ENCODE measurements around the gene ID2. TPM values are rescaled to one million over a fixed set of nuclear protein-coding genes. Genes with fewer than 3 reads are reported as not detected.

Gene ID2
- total and polyA plus RNA-seq, 2 experiments from 2014 or later: 468 to 668 TPM

GRCh38 chr2:8667896-8668512 is 13.9 kb upstream of the ID2 start:
- Histone ChIP-seq H3F3A (ENCODE audit: insufficient read depth) (peaks cover 23% of the 10 kb centered on the region), H3K9me2 (ENCODE audit: insufficient read depth) (peaks cover 6% of the 10 kb centered on the region; the same call in 1 of the 2 replicates), H3K79me2 (ENCODE audit: insufficient read depth) (no peaks in the 10 kb centered on the region), H3K36me3 (ENCODE audit: low read depth) (no peaks in the 10 kb centered on the region), H3K9me3 (ENCODE audit: low read depth) (no peaks in the 10 kb centered on the region), H3K9ac (no peak overlapping the region), H3K27ac (no peak overlapping the region), H3K27me3 (replicated peaks; ENCODE audit: insufficient read depth) (no peaks in the 10 kb centered on the region), H3K4me3 (no peak overlapping the region), H3K4me1 (ENCODE audit: insufficient read depth) (peaks cover 17% of the 10 kb centered on the region), H2AFZ (no peak overlapping the region), H3K4me2 (ENCODE audit: unreplicated experiment) (no peak overlapping the region), H4K20me1 (ENCODE audit: insufficient read depth) (no peaks in the 10 kb centered on the region)
- WGBS, 2 experiments (ENCODE audit: low coverage in 1 of 2, low lambda C conversion rate in 2 of 2, missing lambda C conversion rate in 2 of 2): 86 to 95% methylated on average over 6 of the region's 6 CpGs
- DNase-seq: no peak
- no peak for TF ChIP-seq EZH2 (IDR thresholded peaks at IDR 0.05; ENCODE audit: insufficient read depth, poor library complexity, severe bottlenecking)
- no peak for TF ChIP-seq EZH2phosphoT487 (IDR thresholded peaks at IDR 0.05; ENCODE audit: insufficient read depth, low read depth)
- in situ Hi-C loops (cut with MboI): no loop called here

- no peaks in the 10 kb centered on the region for H3K9me3 ChIP-seq (ENCODE audit: low read depth)
- DNase-seq: peak; percentile 93
- no peaks in the 10 kb centered on the region for H3K36me3 ChIP-seq (ENCODE audit: low read depth)
- no peaks in the 10 kb centered on the region for H3K79me2 ChIP-seq (ENCODE audit: insufficient read depth)
- peaks cover 15% of the 10 kb centered on the region for H3K4me1 ChIP-seq (ENCODE audit: insufficient read depth)
- peak overlapping the region; percentile 47 for H3K4me2 ChIP-seq (ENCODE audit: unreplicated experiment)
- H4K20me1 ChIP-seq (ENCODE audit: insufficient read depth): no peaks in the 10 kb centered on the region
- peak overlapping the region; percentile 89 for H3K27ac ChIP-seq
- H3K9ac ChIP-seq: peak overlapping the region; percentile 61
- 1 to 6% methylated on average over 3 of the region's 3 CpGs for WGBS, 2 experiments (ENCODE audit: low coverage in 1 of 2, low lambda C conversion rate in 2 of 2, missing lambda C conversion rate in 2 of 2)
- H3F3A ChIP-seq (ENCODE audit: insufficient read depth): peaks cover 20% of the 10 kb centered on the region
- H3K9me2 ChIP-seq (ENCODE audit: insufficient read depth): peaks cover 6% of the 10 kb centered on the region; the same call in 1 of the 2 replicates
- no peak for TF ChIP-seq EZH2 (IDR thresholded peaks at IDR 0.05; ENCODE audit: insufficient read depth, poor library complexity, severe bottlenecking)
- TF ChIP-seq EZH2phosphoT487 (IDR thresholded peaks at IDR 0.05; ENCODE audit: insufficient read depth, low read depth): peak; percentile 82; the same call in 1 of the 2 replicates
- no peaks in the 10 kb centered on the region for H3K27me3 ChIP-seq (replicated peaks; ENCODE audit: insufficient read depth)
- no peak overlapping the region for H2AFZ ChIP-seq
- H3K4me3 ChIP-seq: 0 out of 2 replicates have a peak overlapping the region, but pooled peaks have one; percentile 30
- in situ Hi-C loops (cut with MboI): no loop called here
These were observed 12.6 kb upstream of the ID2 start for GRCh38 chr2:8669157-8669817.

- no peak overlapping the region for H2AFZ ChIP-seq
- H3K79me2 ChIP-seq (ENCODE audit: insufficient read depth): no peaks in the 10 kb centered on the region
- peaks cover 20% of the 10 kb centered on the region for H3F3A ChIP-seq (ENCODE audit: insufficient read depth)
- WGBS, 2 experiments (ENCODE audit: low coverage in 1 of 2, low lambda C conversion rate in 2 of 2, missing lambda C conversion rate in 2 of 2): 90 to 93% methylated on average over 7 of the region's 7 CpGs
- H3K27me3 ChIP-seq (replicated peaks; ENCODE audit: insufficient read depth): no peaks in the 10 kb centered on the region
- H3K9ac ChIP-seq: no peak overlapping the region
- H3K27ac ChIP-seq: no peak overlapping the region
- no peaks in the 10 kb centered on the region for H3K36me3 ChIP-seq (ENCODE audit: low read depth)
- no peak overlapping the region for H3K4me2 ChIP-seq (ENCODE audit: unreplicated experiment)
- peaks cover 16% of the 10 kb centered on the region for H3K4me1 ChIP-seq (ENCODE audit: insufficient read depth)
- TF ChIP-seq EZH2phosphoT487 (IDR thresholded peaks at IDR 0.05; ENCODE audit: insufficient read depth, low read depth): no peak
- TF ChIP-seq EZH2 (IDR thresholded peaks at IDR 0.05; ENCODE audit: insufficient read depth, poor library complexity, severe bottlenecking): no peak
- DNase-seq: no peak
- peaks cover 6% of the 10 kb centered on the region; the same call in 1 of the 2 replicates for H3K9me2 ChIP-seq (ENCODE audit: insufficient read depth)
- no peaks in the 10 kb centered on the region for H3K9me3 ChIP-seq (ENCODE audit: low read depth)
- in situ Hi-C loops (cut with MboI): no loop called here
- H3K4me3 ChIP-seq: no peak overlapping the region
- H4K20me1 ChIP-seq (ENCODE audit: insufficient read depth): no peaks in the 10 kb centered on the region
These were observed 11.3 kb upstream of the ID2 start for GRCh38 chr2:8670580-8670979.

DNA sequence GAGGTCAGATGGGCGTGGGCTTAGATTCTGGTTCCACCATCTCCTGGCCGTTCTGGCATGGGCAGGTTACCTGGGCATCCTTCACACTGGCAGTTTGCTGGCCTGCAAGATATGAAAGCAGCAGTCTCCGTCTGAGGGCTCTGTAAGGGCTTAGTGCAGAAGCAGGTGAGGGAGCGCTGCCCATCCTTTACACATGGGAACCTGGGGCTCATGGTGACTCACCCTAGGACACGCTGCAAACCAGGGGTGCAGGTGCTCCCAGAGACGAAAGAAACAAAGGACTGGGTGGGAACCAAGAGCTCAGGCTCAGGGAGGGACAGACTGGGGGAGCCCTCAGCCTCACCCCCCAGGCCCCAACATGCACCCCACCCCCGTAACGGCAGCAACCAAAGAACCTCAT is 10.7 kb upstream of the ID2 start:
- Histone ChIP-seq H4K20me1 (ENCODE audit: insufficient read depth) (no peaks in the 10 kb centered on the region), H3K4me1 (ENCODE audit: insufficient read depth) (peaks cover 22% of the 10 kb centered on the region), H3K79me2 (ENCODE audit: insufficient read depth) (no peaks in the 10 kb centered on the region), H3K9ac (no peak overlapping the region), H3K27me3 (replicated peaks; ENCODE audit: insufficient read depth) (no peaks in the 10 kb centered on the region), H2AFZ (no peak overlapping the region), H3K9me3 (ENCODE audit: low read depth) (no peaks in the 10 kb centered on the region), H3K9me2 (ENCODE audit: insufficient read depth) (peaks cover 6% of the 10 kb centered on the region; the same call in 1 of the 2 replicates), H3K27ac (no peak overlapping the region), H3K36me3 (ENCODE audit: low read depth) (no peaks in the 10 kb centered on the region), H3F3A (ENCODE audit: insufficient read depth) (peaks cover 20% of the 10 kb centered on the region), H3K4me3 (no peak overlapping the region), H3K4me2 (ENCODE audit: unreplicated experiment) (no peak overlapping the region)
- in situ Hi-C loops (cut with MboI): no loop called here
- no peak for TF ChIP-seq EZH2 (IDR thresholded peaks at IDR 0.05; ENCODE audit: insufficient read depth, poor library complexity, severe bottlenecking)
- no peak for TF ChIP-seq EZH2phosphoT487 (IDR thresholded peaks at IDR 0.05; ENCODE audit: insufficient read depth, low read depth)
- DNase-seq: no peak
- 93 to 94% methylated on average over 8 of the region's 8 CpGs for WGBS, 2 experiments (ENCODE audit: low coverage in 1 of 2, low lambda C conversion rate in 2 of 2, missing lambda C conversion rate in 2 of 2)

All from GM23248 (cell line).